HT1080 (cell line): ENCODE results near the gene ENDOD1. TPM values are rescaled to one million over a fixed set of nuclear protein-coding genes. Genes with fewer than 3 reads are reported as not detected.
A peak's percentile ranks its signal among the peaks of the same experiment; 100 is the strongest.
"Not testable (repeated sequence)": the region's sequence is repeated elsewhere in the genome, so short reads cannot be mapped to it uniquely, and the experiment has no call there.

Source experiments
- DNase-seq: peaks from one replicate; pipeline ENCODE4 v3.0.0-alpha.2; 2015; ENCODE audit warnings: low read depth
- polyA plus RNA-seq, 2 experiments: library from polyadenylated mRNA; depleted of rRNA; stranded (reverse); fragments of >200 nt; gene quantifications; 2 replicates each; pipeline ENCODE4 v1.2.3, GENCODE V29; 2015
- total RNA-seq: library from RNA; depleted of rRNA; stranded (reverse); fragments of >200 nt; shearing (Covaris generic); gene quantifications from 2 replicates; pipeline ENCODE4 v1.2.3, GENCODE V29; 2014; rRNA removed

Gene ENDOD1
- 32.4 and 38.8 TPM in 2 replicates for total RNA-seq
- polyA plus RNA-seq (2015; cell fraction: cytosol; rRNA removed), result 25.4 and 32.8 TPM in 2 replicates
- polyA plus RNA-seq (2015; cell fraction: nucleus; rRNA removed), result 21.4 and 24.6 TPM in 2 replicates

GRCh38 chr11:95089620-95090542 is at the start of gene ENDOD1:
Gene ENDOD1 (plus strand): TSS chr11:95089846. CDS start chr11:95089928, 82 bp downstream.
- peak; percentile 72 for DNase-seq

GRCh38 chr11:95042239-95042638 is 47.4 kb upstream of the ENDOD1 start:
- DNase-seq, result no peak

GRCh38 chr11:95042906-95043305 is 46.7 kb upstream of the ENDOD1 start:
- DNase-seq, result no peak

- no peak for DNase-seq
Observed at GRCh38 chr11:95044010-95044409, 45.6 kb upstream of the ENDOD1 start.

GRCh38 chr11:95045812-95046211 is 43.8 kb upstream of the ENDOD1 start:
- DNase-seq, result no peak

- not testable (repeated sequence) for DNase-seq
Observed at GRCh38 chr11:95049122-95049521, 40.5 kb upstream of the ENDOD1 start, which contains the start of gene KDM4F. Gene KDM4F (plus strand): TSS chr11:95049422.

GRCh38 chr11:95050595-95051202 is 38.9 kb upstream of the ENDOD1 start:
- no peak for DNase-seq

GRCh38 chr11:95054356-95054755 is 35.3 kb upstream of the ENDOD1 start:
- DNase-seq, result no peak

- DNase-seq, result no peak
Observed at GRCh38 chr11:95055283-95055897, 34.3 kb upstream of the ENDOD1 start.

GRCh38 chr11:95057959-95058358 is 31.7 kb upstream of the ENDOD1 start:
- no peak for DNase-seq

GRCh38 chr11:95058621-95059020 is 31.0 kb upstream of the ENDOD1 start:
- DNase-seq, result no peak

- DNase-seq, result no peak
Observed at GRCh38 chr11:95059046-95059445, 30.6 kb upstream of the ENDOD1 start.

GRCh38 chr11:95065336-95065735 is 24.3 kb upstream of the ENDOD1 start:
- no peak for DNase-seq

- no peak for DNase-seq
Observed at GRCh38 chr11:95066716-95067038, 23.0 kb upstream of the ENDOD1 start, which contains the start of gene SRSF8. Gene SRSF8 (plus strand): TSS chr11:95066919. CDS start chr11:95067227, 308 bp downstream.

- peak; percentile 76 for DNase-seq
Observed at GRCh38 chr11:95067039-95067840, 22.4 kb upstream of the ENDOD1 start.

GRCh38 chr11:95067841-95068219 is 21.8 kb upstream of the ENDOD1 start:
- no peak for DNase-seq

GRCh38 chr11:95068549-95068948 is 21.1 kb upstream of the ENDOD1 start:
- DNase-seq, result peak; percentile 97

- DNase-seq, result no peak
Observed at GRCh38 chr11:95070471-95070870, 19.2 kb upstream of the ENDOD1 start.

- no peak for DNase-seq
Observed at GRCh38 chr11:95072948-95073347, 16.7 kb upstream of the ENDOD1 start.

- peak; percentile 12 for DNase-seq
Observed at GRCh38 chr11:95074792-95075563, 14.7 kb upstream of the ENDOD1 start.
